GM21619 (cell line): Measurements from ENCODE around the gene PTPRT.

Source experiments
- ATAC-seq: cut with Tn5 transposase; IDR thresholded peaks from one replicate; pipeline ENCODE4 v1.9.1; 2021; ENCODE audit not compliant: unreplicated experiment

Gene PTPRT

DNA sequence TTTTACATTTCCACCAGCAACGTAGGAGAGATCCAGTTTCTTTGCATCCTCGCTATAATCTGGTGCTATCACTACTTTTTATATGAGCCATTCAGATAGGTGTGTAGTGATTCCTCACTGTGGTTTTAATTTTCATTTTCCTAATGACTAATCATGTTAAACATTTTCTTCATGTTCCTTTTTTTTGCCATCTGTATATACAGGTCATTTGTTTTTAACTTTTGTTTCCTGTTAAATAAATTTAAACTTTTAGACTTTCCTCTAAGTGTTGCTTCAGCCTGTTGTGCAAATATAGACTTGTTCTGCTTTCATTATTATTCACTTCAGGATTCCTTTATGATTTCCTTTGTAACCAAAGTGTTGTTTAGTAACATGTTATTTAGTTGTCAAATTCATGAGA is 697.4 kb downstream of the PTPRT start:
- ATAC-seq, result peak; percentile 75

DNA sequence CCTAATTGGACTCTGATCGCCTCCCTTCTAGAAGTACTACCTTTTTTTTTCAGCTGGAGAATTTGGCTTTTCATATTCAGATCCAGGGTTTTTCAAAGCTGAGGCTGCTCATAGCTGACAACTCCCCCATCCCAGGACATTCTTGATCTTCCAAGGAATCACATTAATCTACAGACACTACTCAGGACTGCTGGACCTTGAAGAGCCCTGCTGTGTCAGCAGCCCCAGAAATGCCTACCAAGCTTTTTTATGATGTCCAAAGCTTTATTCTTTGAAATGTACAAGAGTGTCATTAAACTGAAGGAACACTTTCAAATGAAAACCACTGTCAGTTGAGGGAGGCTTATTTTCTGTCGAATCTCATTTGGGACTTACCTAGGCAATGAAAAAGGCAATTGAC is 704.1 kb downstream of the PTPRT start:
- ATAC-seq, result no peak

GRCh38 chr20:42484790-42485375 is 704.8 kb downstream of the PTPRT start:
- ATAC-seq, result no peak

DNA sequence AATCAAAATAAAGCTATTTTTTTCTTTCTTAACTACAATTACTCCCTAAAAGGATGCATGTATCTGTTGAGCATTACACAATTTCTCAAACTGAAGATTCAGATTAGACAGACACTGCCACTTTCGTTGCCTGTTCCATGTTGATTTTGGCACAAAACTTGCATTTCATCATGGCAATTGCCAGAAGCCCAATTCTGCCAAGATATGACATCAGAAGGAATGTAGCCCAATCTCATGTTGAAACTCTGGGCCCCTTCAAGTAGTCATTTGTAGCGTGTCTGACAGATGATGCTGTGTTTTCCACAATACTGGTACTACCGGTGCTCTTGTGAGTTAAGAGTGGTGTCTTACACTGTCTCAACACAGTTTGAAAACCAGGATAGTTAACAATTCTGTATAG is 705.4 kb downstream of the PTPRT start:
- ATAC-seq, result no peak

GRCh38 chr20:42483730-42484303 is 705.9 kb downstream of the PTPRT start:
- no peak for ATAC-seq

- no peak for ATAC-seq
Measured at GRCh38 chr20:42482808-42483207, 706.9 kb downstream of the PTPRT start.

GRCh38 chr20:42475773-42476172 is 713.9 kb downstream of the PTPRT start:
- ATAC-seq, result no peak

DNA sequence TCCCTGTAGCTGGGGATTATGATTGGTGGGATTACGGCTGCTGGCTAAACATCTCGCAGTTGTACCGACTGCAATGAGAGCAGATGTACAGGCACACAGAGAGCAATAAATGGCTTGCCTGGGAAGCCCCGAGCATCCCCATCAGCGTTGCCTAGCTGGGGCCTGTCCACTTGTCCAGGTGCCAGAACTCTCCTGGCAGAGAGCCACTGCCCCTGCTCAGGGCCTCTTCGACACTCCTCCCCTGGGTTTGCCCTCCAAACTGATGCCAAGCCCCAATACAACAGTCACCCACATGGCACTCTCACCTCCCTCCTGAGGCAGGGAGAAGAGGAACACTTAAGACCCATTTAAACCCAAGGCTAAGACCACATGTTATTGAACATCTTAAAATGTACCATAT is 715.1 kb downstream of the PTPRT start:
- ATAC-seq, result no peak

- ATAC-seq, result no peak
Measured at GRCh38 chr20:42472198-42472597, 717.5 kb downstream of the PTPRT start.

DNA sequence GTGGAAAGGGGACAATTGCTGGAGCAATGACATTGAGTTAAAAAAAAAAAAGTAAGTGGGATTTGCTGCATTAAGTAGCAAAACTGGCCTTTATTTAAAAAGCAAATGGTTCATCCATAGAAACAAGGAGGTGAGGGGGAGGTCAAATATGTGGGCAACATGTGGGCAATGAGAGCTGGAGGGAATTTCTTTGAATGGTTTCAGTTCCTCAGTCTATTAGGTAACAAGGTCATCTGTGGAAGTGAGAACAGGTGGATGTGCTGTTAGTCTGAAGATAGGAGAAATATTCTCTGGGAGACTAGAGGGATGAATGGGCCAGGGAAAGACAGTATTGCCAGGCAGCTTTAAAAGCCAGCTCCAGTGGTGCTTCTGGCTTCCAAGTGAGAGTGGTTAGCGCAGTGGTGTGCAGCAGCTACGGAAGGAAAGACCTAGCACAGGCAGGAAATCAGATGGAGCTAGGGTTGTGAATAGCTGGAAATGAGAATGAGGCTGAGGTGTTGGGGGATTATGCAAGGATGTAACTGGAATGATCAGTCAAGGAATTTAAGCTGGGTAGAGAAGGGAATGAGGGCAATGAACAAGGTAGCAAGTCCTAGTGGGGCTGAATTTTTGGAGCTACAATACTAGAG is 727.6 kb downstream of the PTPRT start:
- ATAC-seq, result no peak

GRCh38 chr20:42461291-42461690 is 728.4 kb downstream of the PTPRT start:
- ATAC-seq, result no peak

GRCh38 chr20:42447270-42447669 is 742.4 kb downstream of the PTPRT start:
- ATAC-seq, result no peak

DNA sequence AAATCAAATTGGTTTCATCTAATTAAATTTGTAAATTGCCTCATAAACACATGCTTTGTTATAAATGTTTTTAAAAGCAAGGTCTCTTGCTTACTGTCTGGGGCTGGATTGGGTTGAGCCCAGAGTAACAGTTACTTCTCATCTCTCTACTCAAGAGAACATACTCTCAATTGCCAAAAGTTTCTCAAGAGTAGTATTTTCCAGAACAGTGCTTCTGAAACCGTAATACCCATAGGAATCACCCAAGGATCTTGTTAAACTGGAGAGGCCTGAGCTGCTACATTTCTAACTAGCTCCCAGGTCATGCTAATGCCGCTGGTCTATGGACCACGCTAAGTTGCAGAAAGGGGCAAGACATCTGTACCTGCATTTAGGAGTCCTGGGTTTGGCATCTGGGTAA is 744.9 kb downstream of the PTPRT start:
- no peak for ATAC-seq

GRCh38 chr20:42443200-42443599 is 746.5 kb downstream of the PTPRT start:
- no peak for ATAC-seq

DNA sequence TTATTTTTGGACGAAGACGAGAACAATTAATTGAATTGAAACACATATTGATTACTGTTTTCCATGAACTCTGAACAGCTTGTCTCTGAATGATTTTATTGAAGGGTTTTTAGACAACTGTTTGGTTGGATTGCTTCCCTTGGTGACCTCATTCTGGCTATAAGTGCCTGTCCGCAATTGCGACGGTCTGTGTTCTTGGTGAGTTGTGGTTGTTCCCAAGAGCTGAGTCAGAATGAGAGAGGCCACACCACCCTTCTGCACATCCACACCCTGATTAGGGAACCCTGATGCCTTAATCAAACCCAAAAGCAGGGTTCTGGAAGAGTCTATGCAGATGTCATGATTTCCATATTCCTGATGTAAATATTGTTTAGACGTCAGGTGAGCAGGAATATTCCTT is 747.0 kb downstream of the PTPRT start:
- no peak for ATAC-seq

DNA sequence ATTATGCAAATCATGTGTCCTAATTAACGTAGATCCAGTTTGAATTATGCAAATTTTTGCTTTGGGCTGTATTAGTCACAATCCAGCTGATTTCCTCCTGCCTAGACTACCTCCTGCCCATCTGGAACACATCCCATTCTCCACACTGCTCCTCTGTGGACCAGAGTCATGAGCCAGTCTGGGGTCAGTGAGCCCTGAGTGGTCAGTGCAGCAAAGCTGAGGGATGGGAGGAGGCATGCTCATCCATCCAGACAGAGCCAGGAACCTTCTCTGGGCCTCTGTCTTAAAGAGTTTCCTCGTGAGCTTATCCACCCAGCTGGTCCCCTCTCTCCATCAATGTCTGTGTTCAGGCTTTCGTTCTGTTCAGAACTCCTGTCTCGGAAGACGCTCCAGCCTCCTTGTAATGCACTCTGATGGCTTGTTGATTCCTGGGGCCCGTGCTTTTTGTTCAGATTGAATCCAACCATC is 747.8 kb downstream of the PTPRT start:
- ATAC-seq, result no peak

DNA sequence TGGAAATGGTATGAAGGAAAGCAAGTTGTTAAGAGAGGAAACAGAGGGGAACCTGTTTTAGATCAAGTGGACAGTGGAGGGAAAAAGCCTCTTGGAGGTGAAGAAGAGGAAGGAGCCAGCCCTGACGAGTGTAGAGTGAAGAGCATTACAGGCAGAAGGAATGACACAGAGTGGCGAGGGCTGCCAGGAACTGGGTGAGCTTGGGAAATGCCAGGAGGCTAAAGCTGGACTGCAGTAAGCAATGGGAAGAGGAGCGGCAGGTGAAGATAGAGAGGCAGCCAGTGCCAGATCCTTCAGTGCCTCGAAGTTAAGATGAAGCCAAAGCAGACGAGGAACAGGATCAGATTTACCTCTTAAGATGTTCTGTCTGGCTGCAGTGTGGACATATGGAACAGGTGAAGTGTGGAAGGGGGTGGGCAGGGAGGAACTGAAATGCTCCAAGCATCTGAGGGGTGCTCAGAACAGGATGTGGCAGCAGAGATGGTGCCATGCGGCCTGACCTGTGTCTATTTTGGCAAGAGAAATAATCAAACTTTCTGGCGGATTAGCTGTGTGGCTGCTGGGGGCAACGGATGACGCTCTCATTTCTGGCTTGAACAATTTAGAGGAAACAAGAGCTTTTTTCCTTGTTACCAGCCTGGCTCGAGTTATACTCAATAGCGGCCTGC is 748.4 kb downstream of the PTPRT start:
- ATAC-seq, result no peak

DNA sequence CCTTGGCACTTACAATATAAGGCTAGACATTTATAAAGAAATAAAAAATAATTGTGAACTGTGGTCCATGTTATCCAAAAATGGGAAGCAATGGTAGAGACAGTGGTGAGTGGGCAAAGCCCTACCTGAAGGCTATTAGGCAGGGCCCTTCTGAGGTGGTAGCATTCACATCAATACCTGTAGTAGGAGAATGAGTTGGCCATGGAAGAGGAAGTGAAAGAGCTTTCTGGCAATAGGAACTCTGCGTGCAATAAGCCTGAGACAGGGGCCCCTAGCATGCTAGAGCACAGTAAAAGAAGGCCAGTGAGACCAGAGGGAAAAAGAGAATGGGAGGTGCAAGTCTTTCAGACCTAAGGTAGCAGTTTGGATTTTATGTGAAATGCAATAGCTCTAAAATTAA is 754.5 kb downstream of the PTPRT start:
- peak; percentile 96 for ATAC-seq

DNA sequence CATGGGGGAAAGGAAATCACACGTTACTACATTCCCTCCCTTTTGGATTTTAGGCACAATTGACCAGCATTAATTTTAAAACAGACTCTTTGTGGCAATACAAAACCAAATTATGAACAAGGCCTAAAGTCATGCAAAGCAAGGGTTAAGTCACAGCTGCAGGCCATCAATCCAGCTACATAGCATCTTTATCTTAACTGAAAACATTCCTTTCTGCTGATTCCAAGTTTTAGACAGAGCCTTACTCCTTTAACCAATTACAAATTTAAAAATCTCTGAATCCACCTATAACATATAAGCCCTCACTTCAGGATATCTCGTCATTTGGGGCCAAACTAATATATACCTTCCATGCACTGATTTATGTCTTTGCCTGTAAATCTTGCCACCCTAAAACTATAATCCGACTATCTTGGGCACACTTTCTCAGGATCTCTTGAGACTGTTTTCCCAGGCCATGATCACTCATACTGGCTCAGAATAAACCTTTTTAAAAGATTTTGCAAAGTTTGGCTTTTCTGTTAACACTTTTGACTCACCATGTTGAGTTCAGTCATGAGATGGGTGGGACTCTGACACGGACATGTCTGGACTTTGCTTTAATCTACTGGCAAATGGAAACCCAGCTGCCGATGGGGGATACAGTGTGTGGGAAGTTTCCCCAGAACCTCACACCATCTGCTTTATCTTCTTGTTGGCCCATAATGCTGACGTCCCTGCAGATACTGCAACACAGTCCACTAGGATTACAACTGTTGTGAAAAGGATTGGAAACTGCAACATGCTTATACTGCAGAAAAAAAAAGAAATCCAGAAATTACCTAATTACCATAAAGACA is 757.0 kb downstream of the PTPRT start:
- ATAC-seq, result no peak

GRCh38 chr20:42430598-42430997 is 759.1 kb downstream of the PTPRT start:
- no peak for ATAC-seq

- no peak for ATAC-seq
Measured at GRCh38 chr20:42429761-42430458, 759.8 kb downstream of the PTPRT start.
